PC-3 (cell line): ENCODE results near the gene SLC5A10. TPM values are rescaled to one million over a fixed set of nuclear protein-coding genes. Genes with fewer than 3 reads are reported as not detected.
A peak's percentile ranks its signal among the peaks of the same experiment; 100 is the strongest.

Source experiments
- ATAC-seq: fragments of 200-7000 bp; cut with Tn5 transposase; 2 replicates; pipeline ENCODE4 v1.9.1; 2020; ENCODE audit warnings: mild to moderate bottlenecking, moderate library complexity
- BruUV-seq: library from RNA; stranded (reverse); fragments of 400-500 nt; replicated peaks from 2 replicates; lab custom pipeline; 2021; lab: Mats Ljungman, UMichigan
- CTCF ChIA-PET: fragments of 300-600 bp; sonication (Branson Sonifier 250); formaldehyde crosslinking; loops from one replicate; lab custom pipeline; 2022; ENCODE audit warnings: antibody characterized with exemption; lab: Charles Lee
- POLR2A ChIA-PET: fragments of 300-600 bp; sonication (Branson Sonifier 250); formaldehyde crosslinking; loops from one replicate; lab custom pipeline; 2022; ENCODE audit warnings: antibody characterized with exemption; ENCODE audit not compliant: unreplicated experiment; lab: Charles Lee
- DNase-seq: peaks from one replicate; pipeline ENCODE4 v3.0.0-alpha.2; 2015
- H2AFZ ChIP-seq: fragments of 300-600 bp; sonication (generic); 2 replicates; pipeline ENCODE4 v1.6.0; 2016; ENCODE audit warnings: antibody characterized with exemption, low read length
- H3F3A ChIP-seq: fragments of 300-600 bp; sonication (generic); one replicate; pipeline ENCODE4 v1.6.0; 2017; ENCODE audit warnings: antibody characterized with exemption, low read length, control low read depth, mild to moderate bottlenecking; ENCODE audit not compliant: unreplicated experiment
- H3K27ac ChIP-seq: fragments of 300-600 bp; sonication (generic); 2 replicates; pipeline ENCODE4 v1.5.1; 2016; ENCODE audit warnings: mild to moderate bottlenecking, low read length
- H3K27me3 ChIP-seq: fragments of 300-600 bp; sonication (generic); 2 replicates; pipeline ENCODE4 v1.6.1; 2016; ENCODE audit warnings: low read length, mixed read lengths
- H3K36me3 ChIP-seq: fragments of 300-600 bp; sonication (generic); 2 replicates; pipeline ENCODE4 v1.6.1; 2016; ENCODE audit warnings: low read depth, mixed run types, low read length, mixed read lengths
- H3K4me1 ChIP-seq: fragments of 300-600 bp; sonication (generic); 2 replicates; pipeline ENCODE4 v1.5.1; 2016; ENCODE audit warnings: low read length; ENCODE audit not compliant: insufficient read depth
- H3K4me2 ChIP-seq: fragments of 300-600 bp; sonication (generic); 2 replicates; pipeline ENCODE4 v1.6.0; 2016; ENCODE audit warnings: low read length
- H3K4me3 ChIP-seq: fragments of 300-600 bp; sonication (generic); 2 replicates; pipeline ENCODE4 v1.5.1; 2016; ENCODE audit warnings: mild to moderate bottlenecking, low read length, mixed read lengths
- H3K79me2 ChIP-seq: fragments of 300-600 bp; sonication (generic); 2 replicates; pipeline ENCODE4 v1.6.1; 2017; ENCODE audit warnings: low read length, mixed read lengths
- H3K9ac ChIP-seq: fragments of 300-600 bp; sonication (generic); 2 replicates; pipeline ENCODE4 v1.6.0; 2016; ENCODE audit warnings: mild to moderate bottlenecking, low read length
- H3K9me2 ChIP-seq: fragments of 300-600 bp; sonication (generic); replicated peaks from 2 replicates; pipeline ENCODE4 v1.6.1; 2016; ENCODE audit warnings: mixed run types, low read length, mixed read lengths
- H3K9me3 ChIP-seq: fragments of 300-600 bp; sonication (generic); 2 replicates; pipeline ENCODE4 v1.6.1; 2016; ENCODE audit warnings: low read length, mixed read lengths
- H4K20me1 ChIP-seq: fragments of 300-600 bp; sonication (generic); 2 replicates; pipeline ENCODE4 v1.6.1; 2016; ENCODE audit warnings: low read length, mixed read lengths
- EZH2 ChIP-seq: fragments of 300-600 bp; sonication (generic); IDR thresholded peaks from one replicate; pipeline ENCODE4 v1.6.1; 2017; ENCODE audit warnings: antibody characterized with exemption, mild to moderate bottlenecking, low read length; ENCODE audit not compliant: unreplicated experiment
- EZH2phosphoT487 ChIP-seq: fragments of 300-600 bp; sonication (generic); IDR thresholded peaks from 2 replicates; pipeline ENCODE4 v1.6.1; 2018; ENCODE audit warnings: mild to moderate bottlenecking, antibody characterized with exemption, low read length, borderline replicate concordance
- intact Hi-C: fragments of 100-400 bp; cut with micrococcal nuclease; formaldehyde crosslinking; loops from 2 replicates; pipeline ENCODE4 v1.9.0; 2023
- total RNA-seq: library from RNA; depleted of rRNA; stranded (reverse); fragments of >200 nt; gene quantifications from 2 replicates; pipeline ENCODE4 v1.2.3, GENCODE V29; 2014
- TF ChIP-seq, protein P1 (sequence below): fragments of 300-600 bp; sonication (generic); conservative IDR thresholded peaks from 2 replicates; pipeline ENCODE4 v1.5.1; 2017; ENCODE audit warnings: antibody characterized with exemption, low read depth, mild to moderate bottlenecking, low read length

The SLC5A10 gene
- total RNA-seq, 1 experiment from 2014 or later, result not detected

DNA sequence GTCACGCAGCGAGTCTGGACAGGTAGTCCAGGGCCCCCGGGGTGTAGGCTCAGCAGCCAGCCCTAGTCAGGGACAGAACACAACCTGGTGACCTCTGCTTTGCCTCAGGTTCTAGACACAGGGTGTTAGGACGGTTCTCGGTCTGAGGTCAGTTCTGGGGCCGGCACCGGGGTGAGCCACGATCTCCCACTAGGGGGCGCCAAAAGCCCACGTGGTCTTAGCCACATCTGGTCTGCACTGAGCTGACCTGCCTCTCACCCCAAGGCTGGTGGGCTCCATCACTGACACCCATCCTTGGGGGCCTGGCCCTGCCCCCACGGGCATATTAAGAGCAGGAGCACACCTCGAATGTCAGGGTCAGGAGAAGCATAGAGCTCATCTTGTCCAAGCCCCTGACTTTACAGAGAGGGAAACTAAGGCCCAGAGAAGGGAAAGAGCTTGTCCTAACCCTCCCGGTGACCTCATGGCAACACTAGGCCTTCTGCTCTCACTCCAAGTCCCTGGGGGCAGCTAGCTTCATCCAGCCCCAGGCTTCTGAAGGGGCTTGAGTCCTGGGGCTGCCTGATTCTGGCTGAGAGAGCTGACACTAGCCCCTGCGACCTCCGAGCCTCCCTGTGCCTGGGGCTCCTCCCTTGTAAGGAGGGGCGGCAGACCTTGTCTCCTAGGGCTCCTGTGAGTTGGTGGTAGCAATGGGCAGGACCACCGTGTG, 9.0 kb downstream of the SLC5A10 start:
- Histone ChIP-seq H3K9me3 (no peaks in the 10 kb centered on the region), H3F3A (no peaks in the 10 kb centered on the region), H3K9ac (no peak overlapping the region), H3K27me3 (no peaks in the 10 kb centered on the region), H3K4me3 (no peak overlapping the region), H3K4me1 (no peaks in the 10 kb centered on the region), H2AFZ (no peak overlapping the region), H3K27ac (no peak overlapping the region), H3K9me2 (no peaks in the 10 kb centered on the region), H4K20me1 (no peaks in the 10 kb centered on the region), H3K4me2 (no peak overlapping the region), H3K79me2 (no peaks in the 10 kb centered on the region), H3K36me3 (no peaks in the 10 kb centered on the region)
- intact Hi-C loops, result no loop called here
- ATAC-seq (peak; percentile 97), DNase-seq (peak; percentile 82)
- no TSS peak for BruUV-seq
- CTCF ChIA-PET, result interaction anchor here (0.6 to 0.7 kb wide), 3 partner anchors 9 to 40 kb away, joined by 3 to 4 read pairs (median 3); partner anchors contain the start of gene SLC5A10
- no peak for TF ChIP-seq EZH2phosphoT487
- TF ChIP-seq, protein P1, sequence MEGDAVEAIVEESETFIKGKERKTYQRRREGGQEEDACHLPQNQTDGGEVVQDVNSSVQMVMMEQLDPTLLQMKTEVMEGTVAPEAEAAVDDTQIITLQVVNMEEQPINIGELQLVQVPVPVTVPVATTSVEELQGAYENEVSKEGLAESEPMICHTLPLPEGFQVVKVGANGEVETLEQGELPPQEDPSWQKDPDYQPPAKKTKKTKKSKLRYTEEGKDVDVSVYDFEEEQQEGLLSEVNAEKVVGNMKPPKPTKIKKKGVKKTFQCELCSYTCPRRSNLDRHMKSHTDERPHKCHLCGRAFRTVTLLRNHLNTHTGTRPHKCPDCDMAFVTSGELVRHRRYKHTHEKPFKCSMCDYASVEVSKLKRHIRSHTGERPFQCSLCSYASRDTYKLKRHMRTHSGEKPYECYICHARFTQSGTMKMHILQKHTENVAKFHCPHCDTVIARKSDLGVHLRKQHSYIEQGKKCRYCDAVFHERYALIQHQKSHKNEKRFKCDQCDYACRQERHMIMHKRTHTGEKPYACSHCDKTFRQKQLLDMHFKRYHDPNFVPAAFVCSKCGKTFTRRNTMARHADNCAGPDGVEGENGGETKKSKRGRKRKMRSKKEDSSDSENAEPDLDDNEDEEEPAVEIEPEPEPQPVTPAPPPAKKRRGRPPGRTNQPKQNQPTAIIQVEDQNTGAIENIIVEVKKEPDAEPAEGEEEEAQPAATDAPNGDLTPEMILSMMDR, result peak; percentile 98
- no peak for TF ChIP-seq EZH2
- POLR2A ChIA-PET, result no interaction called here

DNA sequence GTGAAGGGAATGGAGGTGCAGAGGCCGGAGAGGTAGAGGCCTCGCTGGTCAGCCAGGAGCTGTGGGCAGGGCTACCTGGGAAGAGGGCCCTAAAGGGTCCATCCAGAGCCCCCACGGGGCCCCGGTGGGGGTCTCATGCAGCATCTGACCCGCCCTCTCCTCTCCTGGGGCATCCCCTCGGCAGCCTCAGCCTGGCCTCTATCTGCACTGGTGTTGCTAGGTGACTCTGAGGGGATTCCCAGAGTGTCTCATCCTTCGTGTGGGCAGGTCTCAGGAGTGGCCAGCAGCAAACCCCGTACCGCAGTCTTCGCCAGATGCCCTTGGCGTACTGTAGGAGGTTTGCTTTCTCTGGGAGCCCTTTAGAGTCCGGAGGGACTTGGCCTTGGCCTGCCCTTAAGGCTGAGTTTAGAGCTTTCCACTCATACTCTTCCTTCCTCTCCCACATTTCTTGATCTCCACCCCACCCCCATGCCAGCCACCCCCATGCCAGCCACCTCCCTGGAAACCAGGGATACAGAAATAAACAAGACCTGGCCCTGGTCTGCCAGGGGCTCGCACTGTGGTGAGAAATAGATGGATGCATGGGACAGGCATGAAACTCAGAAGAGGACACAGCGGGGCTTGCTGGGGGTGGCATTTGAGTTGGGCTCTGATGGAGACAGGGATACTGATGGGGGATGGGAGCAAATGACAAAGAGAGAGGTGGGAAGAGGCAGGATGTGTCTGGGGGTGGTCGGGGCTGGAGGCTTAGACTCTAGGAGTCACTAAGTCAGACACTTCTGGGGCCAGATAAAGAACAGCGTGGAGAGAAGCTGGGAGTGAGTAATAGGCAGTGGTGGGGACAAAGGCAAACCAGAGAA, 9.9 kb downstream of the SLC5A10 start:
- intact Hi-C loops, result no loop called here
- no peak overlapping the region for H2AFZ ChIP-seq

More for the DNA sequence above, 9.9 kb downstream of the SLC5A10 start:
- Histone ChIP-seq H3K4me1 (no peaks in the 10 kb centered on the region), H3K4me3 (no peak overlapping the region), H3K9ac (no peak overlapping the region), H3K9me3 (no peaks in the 10 kb centered on the region), H4K20me1 (no peaks in the 10 kb centered on the region), H3K4me2 (no peak overlapping the region), H3K9me2 (no peaks in the 10 kb centered on the region), H3K27ac (no peak overlapping the region), H3K27me3 (no peaks in the 10 kb centered on the region), H3K36me3 (no peaks in the 10 kb centered on the region), H3K79me2 (no peaks in the 10 kb centered on the region), H3F3A (no peaks in the 10 kb centered on the region)
- TF ChIP-seq, protein P1, result no peak
- TF ChIP-seq EZH2phosphoT487 (no peak), EZH2 (no peak)
- DNase-seq (no peak), ATAC-seq (no peak)
- CTCF ChIA-PET, result interaction anchor here (0.7 kb wide), 2 partner anchors 8 to 39 kb away, joined by 3 to 4 read pairs; no protein-coding TSS in a partner anchor
- BruUV-seq, result no TSS peak
- POLR2A ChIA-PET, result no interaction called here
